Subcutaneous adipose tissue (tissue), 4 donors: ENCODE measurements around the gene MSANTD7. TPM values are rescaled to one million over a fixed set of nuclear protein-coding genes. Genes with fewer than 3 reads are reported as not detected.

ENCODE experiments used
- total RNA-seq, 4 donors: library from RNA; depleted of rRNA; stranded (reverse); fragments of >200 nt; gene quantifications; one replicate each; pipeline ENCODE4 v1.1.0, GENCODE V29; 2016
- TF ChIP-seq, protein P1 (sequence below): fragments of 450-650 bp; IDR thresholded peaks from one replicate; pipeline ENCODE4 v1.5.1; 2016; ENCODE audit warnings: low read depth, mild to moderate bottlenecking, control low read depth, antibody characterized with exemption, moderate library complexity

The MSANTD7 gene
- total RNA-seq, 4 donors from 2014 or later: 6.5 to 13.5 (median 7.8) TPM

DNA sequence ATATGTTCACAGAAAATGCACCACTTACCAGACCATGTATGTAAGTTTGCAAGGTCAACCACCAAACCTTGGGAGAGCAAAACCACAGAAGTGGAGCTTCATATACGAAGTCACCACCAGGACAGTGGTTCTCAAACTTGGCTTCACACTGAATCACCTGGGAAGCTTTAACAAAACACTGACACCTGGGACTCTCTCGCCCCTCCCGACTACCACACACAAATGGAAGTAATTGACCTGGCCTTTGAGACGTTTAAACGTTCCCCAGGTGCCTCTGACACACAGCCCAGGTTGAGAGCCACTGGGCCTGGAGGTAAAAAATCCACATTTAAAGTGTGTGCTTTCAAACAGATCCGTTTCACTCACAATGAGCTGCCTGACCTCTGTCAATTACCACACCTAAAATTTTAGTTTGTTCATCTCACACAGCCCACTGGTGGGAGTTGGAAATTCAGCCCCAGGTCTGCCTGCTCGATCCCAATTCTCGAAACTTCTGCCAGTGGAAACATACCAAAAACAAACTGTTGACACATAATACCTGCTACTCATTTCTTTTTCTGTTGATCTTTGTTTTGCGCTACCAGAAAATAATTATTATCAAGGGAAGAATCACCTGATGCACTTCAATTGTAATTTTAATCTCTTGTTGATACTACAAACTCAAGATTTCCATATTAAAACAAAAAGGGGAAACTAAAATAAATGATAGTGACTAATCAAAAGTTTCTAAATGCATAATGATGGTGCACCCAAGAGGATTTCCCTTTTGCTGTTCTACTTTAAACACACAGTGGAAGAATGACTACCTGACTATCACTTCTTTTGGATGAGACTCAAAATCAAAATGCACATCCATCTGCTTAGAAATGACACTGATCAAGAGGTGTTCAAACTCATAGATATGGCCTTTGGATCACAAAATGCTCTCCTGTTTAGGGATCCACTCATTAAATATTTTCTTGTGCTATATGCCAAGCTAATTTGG, 26.8 kb upstream of the MSANTD7 start:
- TF ChIP-seq, protein P1, sequence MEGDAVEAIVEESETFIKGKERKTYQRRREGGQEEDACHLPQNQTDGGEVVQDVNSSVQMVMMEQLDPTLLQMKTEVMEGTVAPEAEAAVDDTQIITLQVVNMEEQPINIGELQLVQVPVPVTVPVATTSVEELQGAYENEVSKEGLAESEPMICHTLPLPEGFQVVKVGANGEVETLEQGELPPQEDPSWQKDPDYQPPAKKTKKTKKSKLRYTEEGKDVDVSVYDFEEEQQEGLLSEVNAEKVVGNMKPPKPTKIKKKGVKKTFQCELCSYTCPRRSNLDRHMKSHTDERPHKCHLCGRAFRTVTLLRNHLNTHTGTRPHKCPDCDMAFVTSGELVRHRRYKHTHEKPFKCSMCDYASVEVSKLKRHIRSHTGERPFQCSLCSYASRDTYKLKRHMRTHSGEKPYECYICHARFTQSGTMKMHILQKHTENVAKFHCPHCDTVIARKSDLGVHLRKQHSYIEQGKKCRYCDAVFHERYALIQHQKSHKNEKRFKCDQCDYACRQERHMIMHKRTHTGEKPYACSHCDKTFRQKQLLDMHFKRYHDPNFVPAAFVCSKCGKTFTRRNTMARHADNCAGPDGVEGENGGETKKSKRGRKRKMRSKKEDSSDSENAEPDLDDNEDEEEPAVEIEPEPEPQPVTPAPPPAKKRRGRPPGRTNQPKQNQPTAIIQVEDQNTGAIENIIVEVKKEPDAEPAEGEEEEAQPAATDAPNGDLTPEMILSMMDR: no peak

DNA sequence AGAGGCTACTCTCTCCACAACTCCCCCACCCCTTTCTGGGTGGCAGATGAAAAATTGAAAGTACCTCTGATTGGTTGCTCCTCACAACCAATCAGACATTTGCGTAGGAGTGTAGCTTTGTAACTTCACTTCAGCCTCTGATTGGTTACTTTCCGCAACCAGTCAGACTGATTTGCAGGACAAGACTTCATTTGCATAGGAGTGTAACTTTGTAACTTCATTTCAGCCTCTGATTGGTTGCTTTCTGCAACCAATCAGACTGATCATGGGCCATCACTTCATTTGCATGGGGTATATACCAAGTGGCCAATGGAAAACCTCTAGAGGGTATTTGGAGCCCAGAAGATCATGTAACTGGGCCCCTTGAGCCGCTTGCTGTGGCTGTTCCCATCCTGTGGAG, 25.8 kb upstream of the MSANTD7 start:
- TF ChIP-seq, protein P1: no peak

DNA sequence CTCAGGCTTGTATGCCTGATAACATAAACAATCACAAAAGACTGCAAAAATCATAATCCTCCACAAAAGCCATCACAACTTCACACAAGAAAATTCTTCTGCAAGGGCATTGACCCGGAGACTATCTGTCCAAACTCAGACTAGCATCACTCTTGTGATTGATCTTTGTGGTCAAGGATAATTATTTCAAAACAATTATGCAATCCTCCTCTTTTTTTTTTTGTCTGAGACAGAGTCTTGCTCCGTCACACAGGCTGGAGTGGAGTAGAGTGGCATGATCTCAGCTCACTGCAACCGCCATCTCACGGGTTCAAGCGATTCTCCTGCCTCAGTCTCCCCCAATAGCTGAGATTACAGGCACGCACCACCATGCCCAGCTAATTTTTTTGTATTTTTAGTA, 22.4 kb upstream of the MSANTD7 start:
- TF ChIP-seq, protein P1: no peak

DNA sequence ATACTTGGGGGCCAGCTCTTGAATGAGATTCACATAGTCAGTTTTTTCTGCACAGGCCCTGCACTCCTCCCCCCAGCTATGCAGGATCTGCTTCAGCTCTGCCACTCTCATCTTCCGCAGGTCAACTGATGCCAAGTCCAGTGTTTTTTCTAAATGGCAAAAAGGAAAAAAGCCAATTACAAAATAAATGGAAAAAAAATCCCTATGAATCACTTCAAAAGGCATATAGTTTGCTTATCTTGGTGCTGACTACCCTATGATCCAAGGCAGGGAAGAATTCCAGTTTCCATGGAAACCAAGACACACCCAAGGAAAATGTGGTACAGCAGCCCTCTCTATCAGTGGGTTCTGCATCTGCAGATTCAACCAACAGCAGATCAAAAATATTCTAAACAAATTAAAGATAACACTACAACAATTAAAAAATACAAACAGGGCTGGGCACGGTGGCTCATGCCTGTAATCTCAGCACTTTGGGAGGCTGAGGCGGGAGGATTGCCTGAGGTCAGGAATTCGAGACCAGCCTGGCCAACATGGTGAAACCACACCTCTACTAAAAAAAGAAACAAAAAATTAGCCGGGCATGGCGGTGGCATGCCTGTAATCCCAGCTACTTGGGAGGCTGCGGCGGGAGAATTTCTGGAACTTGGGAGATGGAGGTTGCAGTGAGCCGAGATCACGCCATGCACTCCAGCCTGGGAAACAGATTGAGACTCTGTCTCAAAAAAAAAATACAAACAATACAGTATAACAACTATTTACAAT, 17.9 kb upstream of the MSANTD7 start:
- TF ChIP-seq, protein P1: no peak

DNA sequence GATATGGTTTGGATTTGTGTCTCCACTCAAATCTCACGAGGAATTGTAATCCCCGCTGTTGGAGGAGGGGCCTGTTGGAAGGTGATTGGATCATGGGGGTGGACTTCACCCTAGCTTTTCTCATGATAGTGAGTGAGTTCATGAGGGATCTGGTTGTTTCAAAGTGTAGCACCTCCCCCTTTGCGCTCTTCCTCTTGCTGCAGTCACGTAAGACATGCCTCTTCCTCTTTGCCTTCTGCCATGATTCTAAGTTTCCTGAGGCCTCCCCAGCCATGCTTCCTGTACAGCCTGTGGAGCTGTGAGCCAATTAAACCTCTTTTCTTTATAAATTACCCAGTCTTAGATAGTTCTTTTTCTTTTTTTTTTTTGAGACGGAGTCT, 17.3 kb upstream of the MSANTD7 start:
- TF ChIP-seq, protein P1: no peak

- TF ChIP-seq, protein P1: no peak
These were observed 16.3 kb upstream of the MSANTD7 start for GRCh38 chr10:14821635-14822375.
